IMR-90 (cell line): ENCODE results near the gene ITPR2.

Experiments used
- CEBPB ChIP-seq: IDR thresholded peaks from 2 replicates; pipeline ENCODE4 v1.6.1; 2012; ENCODE audit warnings: low read depth, low read length, improper control_type of control experiment
- CHD1 ChIP-seq: IDR thresholded peaks from 2 replicates; pipeline ENCODE4 v1.6.1; 2012; ENCODE audit warnings: low read depth, low read length, improper control_type of control experiment
- CTCF ChIP-seq: conservative IDR thresholded peaks from 2 replicates; pipeline ENCODE4 v1.5.1; 2012; ENCODE audit warnings: mild to moderate bottlenecking, low read depth, low read length, improper control_type of control experiment
- ELK1 ChIP-seq: fragments of 150-350 bp; IDR thresholded peaks from 2 replicates; pipeline ENCODE4 v1.6.1; 2016; ENCODE audit warnings: low read depth, mild to moderate bottlenecking, low read length, moderate library complexity, borderline replicate concordance
- MAFK ChIP-seq: IDR thresholded peaks from 2 replicates; pipeline ENCODE4 v1.6.1; 2012; ENCODE audit warnings: low read depth, low read length, improper control_type of control experiment
- POLR2A ChIP-seq: IDR thresholded peaks from 2 replicates; pipeline ENCODE4 v1.6.1; 2012; ENCODE audit warnings: mild to moderate bottlenecking, low read depth, low read length
- RAD21 ChIP-seq: IDR thresholded peaks from 2 replicates; pipeline ENCODE4 v1.6.1; 2012; ENCODE audit warnings: low read length, improper control_type of control experiment
- RCOR1 ChIP-seq: IDR thresholded peaks from 2 replicates; pipeline ENCODE4 v1.6.1; 2012; ENCODE audit warnings: mild to moderate bottlenecking, low read length, improper control_type of control experiment; ENCODE audit not compliant: insufficient replicate concordance
- RFX5 ChIP-seq: IDR thresholded peaks from 2 replicates; pipeline ENCODE4 v1.8.0; 2012; ENCODE audit warnings: low read depth, mild to moderate bottlenecking, low read length, moderate library complexity
- SMC3 ChIP-seq: fragments of 150-350 bp; IDR thresholded peaks from 2 replicates; pipeline ENCODE4 v1.6.1; 2016; ENCODE audit warnings: low read depth, mild to moderate bottlenecking, antibody characterized with exemption, low read length, moderate library complexity
- USF2 ChIP-seq: fragments of 150-350 bp; IDR thresholded peaks from 2 replicates; pipeline ENCODE4 v1.6.1; 2017; ENCODE audit warnings: mild to moderate bottlenecking, antibody characterized with exemption, low read length, low read depth

GRCh38 chr12:26359576-26359975 is 473.4 kb downstream of the ITPR2 start:
- no peak for TF ChIP-seq CTCF
- no peak for TF ChIP-seq POLR2A
- no peak for TF ChIP-seq CHD1
- TF ChIP-seq MAFK: no peak
- TF ChIP-seq USF2: no peak
- TF ChIP-seq RCOR1: no peak
- no peak for TF ChIP-seq CEBPB
- no peak for TF ChIP-seq SMC3
- TF ChIP-seq RAD21: no peak
- no peak for TF ChIP-seq RFX5
- TF ChIP-seq ELK1: no peak
